NT2/D1 (cell line): ENCODE data around the gene IGFBP5.

ENCODE experiments used
- SUZ12 ChIP-seq: IDR thresholded peaks from 2 replicates; pipeline ENCODE4 v1.6.1; 2011; ENCODE audit not compliant: insufficient read length, insufficient read depth; ENCODE audit errors: extremely low read depth
- YY1 ChIP-seq: IDR thresholded peaks from 2 replicates; pipeline ENCODE4 v1.6.1; 2011; ENCODE audit not compliant: insufficient read length, insufficient read depth
- ZNF274 ChIP-seq: IDR thresholded peaks from 2 replicates; pipeline ENCODE4 v1.6.1; 2011; ENCODE audit warnings: mild to moderate bottlenecking, low read depth, low read length

- TF ChIP-seq ZNF274 (no peak), SUZ12 (no peak), YY1 (no peak)
Observed at GRCh38 chr2:216711348-216711747, 16.0 kb upstream of the IGFBP5 start.
